AG09309 (cell line): ENCODE data around the gene ENHO.

ENCODE experiments used
- DNase-seq: peaks from one replicate; pipeline ENCODE4 v3.0.0-alpha.2; 2010; ENCODE audit warnings: low read depth
- H3K4me3 ChIP-seq: 2 replicates; pipeline ENCODE4 v1.5.1; 2011; ENCODE audit warnings: mild to moderate bottlenecking, low read depth, low read length, moderate library complexity; ENCODE audit not compliant: control insufficient read depth
- CTCF ChIP-seq: IDR thresholded peaks from 2 replicates; pipeline ENCODE4 v1.5.1; 2011; ENCODE audit warnings: mild to moderate bottlenecking, low read depth, low read length, inconsistent platforms; ENCODE audit not compliant: insufficient read depth, control insufficient read depth; ENCODE audit errors: missing control alignments

Gene ENHO

GRCh38 chr9:34498553-34498952 lies 24.2 kb downstream of the ENHO start:
- no peak overlapping the region for H3K4me3 ChIP-seq
- TF ChIP-seq CTCF = no peak
- no peak for DNase-seq

GRCh38 chr9:34496149-34496712 lies 26.6 kb downstream of the ENHO start:
- DNase-seq = no peak
- H3K4me3 ChIP-seq = no peak overlapping the region
- no peak for TF ChIP-seq CTCF

GRCh38 chr9:34493972-34494535 lies 28.7 kb downstream of the ENHO start:
- no peak for DNase-seq
- no peak for TF ChIP-seq CTCF
- H3K4me3 ChIP-seq = no peak overlapping the region

DNA sequence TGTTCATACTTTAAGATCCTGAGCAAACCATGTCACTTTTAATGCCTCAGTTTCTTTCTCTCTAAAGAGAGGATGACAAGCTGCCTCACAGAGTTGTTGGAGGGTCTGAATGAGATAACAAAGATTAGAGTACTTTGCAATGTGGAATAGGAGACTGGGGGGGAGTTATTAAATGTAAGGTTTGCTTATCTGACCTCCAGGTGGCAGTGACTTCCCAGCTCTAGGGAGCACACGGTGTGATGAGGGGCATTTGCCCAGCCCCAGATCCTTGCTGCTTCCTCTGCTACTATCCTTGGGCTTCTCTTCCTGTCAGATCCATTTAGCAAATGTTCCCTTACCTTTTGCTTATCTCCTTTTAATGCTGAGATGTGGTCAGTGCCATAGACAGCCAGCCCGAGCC lies 30.7 kb downstream of the ENHO start:
- no peak for TF ChIP-seq CTCF
- no peak overlapping the region for H3K4me3 ChIP-seq

DNA sequence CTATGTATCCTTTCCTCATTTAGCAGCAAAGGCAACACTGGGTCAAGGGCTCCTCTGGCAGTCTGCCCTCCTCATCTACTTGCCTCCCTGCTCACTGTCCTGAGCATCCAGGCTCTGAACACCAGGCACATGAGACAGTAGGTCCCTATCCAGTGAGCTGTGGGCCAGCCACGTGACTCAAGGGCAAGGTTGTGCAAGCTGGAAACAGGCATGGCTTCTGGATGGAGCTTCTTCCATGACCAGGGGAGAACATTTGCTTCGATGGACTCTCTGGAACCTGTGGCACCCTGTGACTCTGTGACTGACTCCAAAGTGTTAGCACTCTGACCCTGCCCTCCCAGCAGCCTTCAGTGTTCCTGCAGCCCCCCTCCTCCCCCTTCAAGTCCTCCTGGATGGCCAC lies 31.2 kb downstream of the ENHO start:
- DNase-seq = no peak
- TF ChIP-seq CTCF = no peak

More for the DNA sequence above, 30.7 kb downstream of the ENHO start:
- no peak for DNase-seq

GRCh38 chr9:34490760-34491159 lies 32.0 kb downstream of the ENHO start:
- no peak overlapping the region for H3K4me3 ChIP-seq
- no peak for TF ChIP-seq CTCF
- no peak for DNase-seq

More for the DNA sequence above, 31.2 kb downstream of the ENHO start:
- no peak overlapping the region for H3K4me3 ChIP-seq
